Measurements from ENCODE around the gene CBARP. TPM values are rescaled to one million over a fixed set of nuclear protein-coding genes. Genes with fewer than 3 reads are reported as not detected.

CBARP gene
- total and polyA plus RNA-seq, 9 of the 15 experiments (the other 6 are each of a cell fraction or from before 2014, with no cell fraction given), result 0.03 to 8.9 (median 1.2) TPM; not detected in 1

- TF ChIP-seq ARID4B (CRISPR knock-in tag; IDR thresholded peaks at IDR 0.05), result peak; percentile 30; the same call in 1 of the 2 replicates
- TF ChIP-seq WHSC1 (IDR thresholded peaks at IDR 0.05; ENCODE audit: low read length), result no peak
- TF ChIP-seq HIVEP1 (CRISPR knock-in tag; IDR thresholded peaks at IDR 0.05), result no peak
- TF ChIP-seq SUPT5H (IDR thresholded peaks at IDR 0.05), result 0 out of 2 replicates have a peak, but pooled peaks have one; percentile 2
- TF ChIP-seq ATF3 (IDR thresholded peaks at IDR 0.05), result no peak
- no peak for TF ChIP-seq ATF3 (CRISPR knock-in tag; conservative IDR thresholded peaks at IDR 0.05)
- no peak for TF ChIP-seq ZNF277 (CRISPR knock-in tag; IDR thresholded peaks at IDR 0.05; ENCODE audit: borderline replicate concordance)
- TF ChIP-seq ZNF408 (CRISPR knock-in tag; IDR thresholded peaks at IDR 0.05; ENCODE audit: low read depth), result no peak
- no peak for TF ChIP-seq FOXJ2 (tag; IDR thresholded peaks at IDR 0.05)
- no peak for TF ChIP-seq ZNF318 (IDR thresholded peaks at IDR 0.05; ENCODE audit: borderline replicate concordance in 1 of 2, low read depth in 1 of 2)
- TF ChIP-seq MXI1 (IDR thresholded peaks at IDR 0.05; ENCODE audit: low read depth, low read length), result no peak
Observed at GRCh38 chr19:1271528-1272422, 34.0 kb upstream of the CBARP start (continued).

Data from K562 (cell line).